Adrenal gland (tissue), 12 donors: ENCODE data around the gene RTEL1. TPM values are rescaled to one million over a fixed set of nuclear protein-coding genes. Genes with fewer than 3 reads are reported as not detected.

Experiments used
- DNase-seq, 7 donors: peaks; one replicate each; pipeline ENCODE4 v3.0.0-alpha.2; 2019 to 2020
- H3K27ac ChIP-seq, 5 donors: fragments of 200-600 bp; sonication (generic) in 4 of 5; 1 replicate in 3 of 5; 2 replicates in 2 of 5; pipeline versions ENCODE4 v1.5.1 to v1.8.0; 2016 to 2020; ENCODE audit warnings: mild to moderate bottlenecking in 1 of 5
- H3K27me3 ChIP-seq: fragments of 200-600 bp; 2 replicates; pipeline ENCODE4 v1.8.0; 2021
- H3K36me3 ChIP-seq, 2 donors: fragments of 200-600 bp; replicated peaks in 1 of 2; 1 replicate in 1 of 2; 2 replicates in 1 of 2; pipeline versions ENCODE4 v1.5.1 to v1.8.0; 2018 to 2022
- H3K4me1 ChIP-seq, 2 donors: fragments of 200-600 bp; replicated peaks in 1 of 2; 1 replicate in 1 of 2; 2 replicates in 1 of 2; pipeline versions ENCODE4 v1.5.1 to v1.8.0; 2018 to 2021
- H3K4me3 ChIP-seq, 4 donors: fragments of 200-600 bp; sonication (generic) in 3 of 4; one replicate each; pipeline ENCODE4 v1.5.1; 2016 to 2018
- H3K9me3 ChIP-seq, 3 donors: fragments of 200-600 bp; sonication (generic) in 1 of 3; replicated peaks in 1 of 3; 1 replicate in 2 of 3; 2 replicates in 1 of 3; pipeline versions ENCODE4 v1.5.1 to v1.8.0; 2016 to 2021
- CTCF ChIP-seq, 6 experiments: fragments of 450-650 bp in 4 of 6; fragments of 200-600 bp in 2 of 6; sonication (generic) in 1 of 6; IDR thresholded peaks; 1 replicate in 5 of 6; 2 replicates in 1 of 6; pipeline versions ENCODE4 v1.5.1 to v1.8.0; 2016 to 2021; ENCODE audit warnings: antibody characterized with exemption in 6 of 6, mild to moderate bottlenecking in 2 of 6, moderate library complexity in 1 of 6
- POLR2A ChIP-seq, 2 donors: fragments of 450-650 bp; IDR thresholded peaks; one replicate each; pipeline ENCODE4 v1.6.1; 2017; ENCODE audit warnings: antibody characterized with exemption in 2 of 2, mild to moderate bottlenecking in 2 of 2, moderate library complexity in 1 of 2
- WGBS, 4 donors: extraction: QIAGEN DNeasy Blood & Tissue Kit in 2 of 4; methylation state at CpG; one replicate each; pipeline versions ENCODE4 v1.1.5 to v1.1.7; 2013 to 2017; 5-methylcytosine and 5-hydroxymethylcytosine counted together
- intact Hi-C, 2 donors: fragments of 100-400 bp; cut with DNase I; formaldehyde crosslinking; loops; one replicate each; pipeline versions ENCODE4 v1.14.1 to v1.15.0; 2022 to 2023
- polyA plus RNA-seq, 3 donors: library from polyadenylated mRNA; stranded (reverse); fragments of 200-250 nt in 2 of 3; fragments of 350-450 nt in 1 of 3; fragmentation: Illumina TruSeq in 1 of 3; extraction: RNeasy Lipid Tissue Mini Kit (QIAGEN cat#74804) in 1 of 3; gene quantifications; one replicate each; pipeline ENCODE4 v1.2.3, GENCODE V29; 2013 to 2014
- total RNA-seq, 9 donors: library from RNA; depleted of rRNA in 4 of 9; stranded (reverse); fragments of >200 nt in 4 of 9; fragments of 120-200 nt in 1 of 9; fragmentation: NEBNext Ultra II Directional in 1 of 9; extraction: Animal tissue kit (Norgen Biotek cat#: 25700) in 1 of 9; gene quantifications; one replicate each; pipeline versions ENCODE4 v1.1.0 to v1.2.4, GENCODE V29; 2013 to 2023
- donor health status: healthy with polysubstance abuse.
- donor health status: Bipolar disorder and iron deficiency.
- donor health status: DM: yes; HTN: yes; CAD: no.
- donor health status: DM: no; HTN: no; CAD: no.
- donor health status: DM: no; HTN: no; CAD: no.
- donor health status: DM: yes; HTN: yes; CAD: no.

RTEL1 gene
- total and polyA plus RNA-seq, 12 donors, result 9.4 to 110 (median 32.1) TPM

- no peaks in the 10 kb centered on the region for H3K9me3 ChIP-seq
- TF ChIP-seq POLR2A (IDR thresholded peaks at IDR 0.05), result no peak
- TF ChIP-seq CTCF (IDR thresholded peaks at IDR 0.05), result no peak
- no peak for DNase-seq
- peaks cover 0 to 16% of the 10 kb centered on the region in 2 donors for H3K4me1 ChIP-seq
- no peak overlapping the region for H3K4me3 ChIP-seq
- H3K27ac ChIP-seq, result no peak overlapping the region
- intact Hi-C loops, result no loop called here
- no peaks in the 10 kb centered on the region for H3K27me3 ChIP-seq
- H3K36me3 ChIP-seq, result peaks cover 0 to 38% of the 10 kb centered on the region in 2 donors
- WGBS, 4 donors, result 86 to 91% (median 91%) methylated on average over 22 to 38 of the region's 38 CpGs
Observed at GRCh38 chr20:63678667-63679465, 20.8 kb downstream of the RTEL1 start.

- no peaks in the 10 kb centered on the region for H3K27me3 ChIP-seq
- H3K9me3 ChIP-seq, result no peaks in the 10 kb centered on the region
- no peak for DNase-seq
- 96 to 98% (median 96%) methylated on average over 12 to 19 of the region's 19 CpGs for WGBS, 4 donors
- peaks cover 0 to 16% of the 10 kb centered on the region in 2 donors for H3K4me1 ChIP-seq
- TF ChIP-seq CTCF (IDR thresholded peaks at IDR 0.05) (no peak), POLR2A (IDR thresholded peaks at IDR 0.05) (no peak)
- no peak overlapping the region for H3K4me3 ChIP-seq
- H3K27ac ChIP-seq, result no peak overlapping the region
- H3K36me3 ChIP-seq, result peaks cover 0 to 30% of the 10 kb centered on the region in 2 donors
- intact Hi-C loops, result no loop called here
Observed at GRCh38 chr20:63679799-63680305, 21.7 kb downstream of the RTEL1 start.

- no peak overlapping the region for H3K27ac ChIP-seq
- peaks cover 0 to 27% of the 10 kb centered on the region in 2 donors for H3K36me3 ChIP-seq
Observed at GRCh38 chr20:63680427-63680826, 22.3 kb downstream of the RTEL1 start.

More at GRCh38 chr20:63680427-63680826, 22.3 kb downstream of the RTEL1 start:
- no peak for TF ChIP-seq POLR2A (IDR thresholded peaks at IDR 0.05)
- no peak for TF ChIP-seq CTCF (IDR thresholded peaks at IDR 0.05)
- DNase-seq, result no peak
- H3K4me1 ChIP-seq, result peaks cover 0 to 16% of the 10 kb centered on the region in 2 donors
- H3K4me3 ChIP-seq, result no peak overlapping the region
- H3K9me3 ChIP-seq, result no peaks in the 10 kb centered on the region
- no peaks in the 10 kb centered on the region for H3K27me3 ChIP-seq
- WGBS, 4 donors, result 94 to 100% (median 95%) methylated on average over 2 to 13 of the region's 13 CpGs
- intact Hi-C loops, result no loop called here
